NCI-H69 (cell line): ENCODE results near the gene TMEM92.

Source experiments
- DNase-seq: peaks from one replicate; lab custom pipeline; 2025; lab: John Stamatoyannopoulos, UW

TMEM92 gene

GRCh38 chr17:50274142-50274896, at the start of gene TMEM92:
Gene TMEM92 (plus strand): TSS chr17:50274466. CDS start chr17:50274502, 36 bp downstream.
- peak; percentile 70 for DNase-seq

GRCh38 chr17:50225701-50226240, 48.5 kb upstream of the TMEM92 start:
- DNase-seq = no peak

GRCh38 chr17:50234581-50234980, 39.7 kb upstream of the TMEM92 start:
- DNase-seq = no peak

- DNase-seq = no peak
These were observed 36.4 kb upstream of the TMEM92 start for GRCh38 chr17:50237901-50238300.

- no peak for DNase-seq
These were observed 35.5 kb upstream of the TMEM92 start for GRCh38 chr17:50238601-50239280.

- no peak for DNase-seq
These were observed 34.3 kb upstream of the TMEM92 start for GRCh38 chr17:50239937-50240336.

GRCh38 chr17:50240851-50241250, 33.4 kb upstream of the TMEM92 start:
- no peak for DNase-seq

- no peak for DNase-seq
These were observed 32.8 kb upstream of the TMEM92 start for GRCh38 chr17:50241431-50241830.

- DNase-seq = no peak
These were observed 29.5 kb upstream of the TMEM92 start for GRCh38 chr17:50244771-50245170.

- no peak for DNase-seq
These were observed 26.0 kb upstream of the TMEM92 start for GRCh38 chr17:50248255-50248654.

- DNase-seq = no peak
These were observed 21.5 kb upstream of the TMEM92 start for GRCh38 chr17:50252781-50253180.

GRCh38 chr17:50255766-50256635, 18.3 kb upstream of the TMEM92 start:
- no peak for DNase-seq

GRCh38 chr17:50256826-50257618, 17.2 kb upstream of the TMEM92 start:
- no peak for DNase-seq

GRCh38 chr17:50257676-50258224, 16.5 kb upstream of the TMEM92 start:
- no peak for DNase-seq

GRCh38 chr17:50258647-50259476, 15.4 kb upstream of the TMEM92 start:
- no peak for DNase-seq

- DNase-seq = no peak
These were observed 14.6 kb upstream of the TMEM92 start for GRCh38 chr17:50259477-50260324.

- DNase-seq = no peak
These were observed 13.8 kb upstream of the TMEM92 start for GRCh38 chr17:50260501-50260911.

- no peak for DNase-seq
These were observed 13.0 kb upstream of the TMEM92 start for GRCh38 chr17:50261051-50261915.
